HG03565 (cell line): ENCODE measurements around the gene MED13L.
A peak's percentile ranks its signal among the peaks of the same experiment; 100 is the strongest.

ENCODE experiments used
- ATAC-seq: cut with Tn5 transposase; IDR thresholded peaks from one replicate; pipeline ENCODE4 v1.9.1; 2021; ENCODE audit warnings: mild to moderate bottlenecking, moderate library complexity; ENCODE audit not compliant: unreplicated experiment

MED13L gene

GRCh38 chr12:115926037-115926670, 351.3 kb downstream of the MED13L start:
- no peak for ATAC-seq

- no peak for ATAC-seq
Observed at GRCh38 chr12:115923851-115924250, 353.6 kb downstream of the MED13L start.

- ATAC-seq, result no peak
Observed at GRCh38 chr12:115922952-115923564, 354.4 kb downstream of the MED13L start.

- ATAC-seq, result no peak
Observed at GRCh38 chr12:115920395-115921183, 356.9 kb downstream of the MED13L start.

GRCh38 chr12:115918763-115919162, 358.7 kb downstream of the MED13L start:
- ATAC-seq, result no peak

- peak; percentile 64 for ATAC-seq
Observed at GRCh38 chr12:115916910-115917668, 360.4 kb downstream of the MED13L start.

GRCh38 chr12:115914122-115914521, 363.4 kb downstream of the MED13L start:
- ATAC-seq, result no peak

GRCh38 chr12:115912440-115912839, 365.1 kb downstream of the MED13L start:
- no peak for ATAC-seq

- ATAC-seq, result no peak
Observed at GRCh38 chr12:115911360-115911759, 366.1 kb downstream of the MED13L start.

GRCh38 chr12:115910057-115910456, 367.4 kb downstream of the MED13L start:
- ATAC-seq, result no peak
